GM18909 (cell line): Measurements from ENCODE around the gene LDHD.
"Not testable (repeated sequence)": the region's sequence is repeated elsewhere in the genome, so short reads cannot be mapped to it uniquely, and the experiment has no call there.

Experiments
- ATAC-seq: cut with Tn5 transposase; IDR thresholded peaks from one replicate; pipeline ENCODE4 v1.9.1; 2021; ENCODE audit warnings: mild to moderate bottlenecking; ENCODE audit not compliant: unreplicated experiment, poor library complexity

The LDHD gene

DNA sequence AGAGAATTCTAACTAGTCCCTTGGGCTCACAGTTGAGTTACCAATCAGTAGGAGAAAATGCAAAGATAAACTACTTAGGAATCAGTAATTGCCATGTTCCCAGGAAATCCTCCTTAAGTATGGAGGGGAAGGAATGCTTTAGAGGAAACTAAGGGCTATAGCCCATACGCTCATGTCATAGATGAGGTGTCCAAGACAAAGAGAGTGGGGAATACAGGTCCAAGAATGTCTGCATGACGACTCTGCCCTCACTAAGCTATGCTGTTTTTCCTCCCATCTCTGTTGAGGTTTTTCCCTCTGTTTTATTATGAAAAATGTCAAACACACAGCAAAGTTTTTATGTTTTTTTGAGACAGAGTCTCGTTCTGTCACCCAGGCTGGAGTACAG is 16.0 kb downstream of the LDHD start:
- no peak for ATAC-seq

DNA sequence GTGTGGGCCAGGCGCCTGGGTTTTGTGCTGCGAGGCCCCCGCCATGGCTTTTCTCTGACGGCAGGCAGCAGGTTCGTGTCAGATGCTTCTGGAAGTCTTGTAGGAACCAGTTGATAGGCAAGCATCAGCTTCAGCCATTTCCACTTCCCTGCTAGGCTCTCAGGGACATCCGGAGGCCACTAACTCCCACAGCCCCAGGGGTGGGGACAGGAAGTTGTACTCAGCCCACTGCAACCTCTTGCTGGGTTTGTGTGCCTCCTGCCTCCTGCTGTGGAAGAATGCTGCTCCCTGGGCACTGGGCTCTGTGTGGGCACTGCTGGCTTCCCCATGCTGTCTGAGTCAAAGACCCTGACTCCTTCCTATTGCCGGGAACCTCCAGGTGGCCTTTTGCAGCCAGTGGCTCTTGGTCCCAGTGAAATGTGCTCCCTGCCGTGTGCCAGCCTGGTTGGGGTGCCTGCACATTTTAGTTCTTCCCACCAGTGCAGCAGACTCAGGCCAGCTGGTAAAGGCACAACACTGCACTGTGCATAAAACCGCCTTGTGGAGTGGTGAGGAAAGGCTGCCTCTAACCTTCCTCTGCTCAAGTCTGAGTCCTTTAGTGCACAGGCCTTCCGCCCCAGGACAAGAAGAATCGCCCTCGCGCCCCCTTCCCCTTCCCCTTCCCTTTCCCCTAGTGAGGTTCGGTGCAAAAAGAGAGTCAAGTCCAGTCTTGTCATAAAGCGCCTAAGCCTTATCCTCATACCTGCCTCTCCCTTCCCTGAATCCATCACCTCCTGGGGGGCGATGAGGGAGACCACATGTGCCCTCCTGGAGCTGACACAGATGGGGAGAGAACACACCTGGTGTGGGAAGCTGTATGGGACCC is 16.6 kb downstream of the LDHD start:
- peak; percentile 69 for ATAC-seq

DNA sequence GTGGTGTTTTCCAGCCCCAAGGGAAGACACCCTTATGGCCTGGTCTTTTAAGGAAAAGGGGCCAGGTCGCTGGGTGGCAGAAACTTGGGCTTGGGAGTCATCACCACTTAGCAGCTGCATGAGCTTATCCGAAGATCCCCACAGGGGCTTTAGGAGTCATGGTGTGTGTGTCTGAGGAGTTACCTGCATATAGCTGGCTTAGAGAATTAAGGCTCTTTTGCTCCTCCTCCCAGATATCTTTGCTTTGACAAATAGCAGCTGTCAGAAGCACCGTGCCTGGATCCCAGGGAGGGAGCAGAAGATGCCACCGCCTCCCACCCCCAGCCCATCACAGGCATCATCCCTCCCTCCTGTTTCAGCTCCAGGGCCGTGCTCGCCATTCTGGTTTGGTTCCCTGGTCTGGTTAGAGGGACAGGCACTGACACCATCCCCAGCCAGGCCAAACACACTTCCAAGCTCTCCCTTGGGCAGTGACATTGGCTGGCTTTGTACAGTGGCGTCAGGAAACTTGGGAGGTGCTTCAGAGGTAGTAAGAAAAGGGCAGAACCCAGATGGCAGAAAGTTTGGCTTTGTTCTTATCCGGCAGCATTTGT is 17.4 kb downstream of the LDHD start:
- no peak for ATAC-seq

DNA sequence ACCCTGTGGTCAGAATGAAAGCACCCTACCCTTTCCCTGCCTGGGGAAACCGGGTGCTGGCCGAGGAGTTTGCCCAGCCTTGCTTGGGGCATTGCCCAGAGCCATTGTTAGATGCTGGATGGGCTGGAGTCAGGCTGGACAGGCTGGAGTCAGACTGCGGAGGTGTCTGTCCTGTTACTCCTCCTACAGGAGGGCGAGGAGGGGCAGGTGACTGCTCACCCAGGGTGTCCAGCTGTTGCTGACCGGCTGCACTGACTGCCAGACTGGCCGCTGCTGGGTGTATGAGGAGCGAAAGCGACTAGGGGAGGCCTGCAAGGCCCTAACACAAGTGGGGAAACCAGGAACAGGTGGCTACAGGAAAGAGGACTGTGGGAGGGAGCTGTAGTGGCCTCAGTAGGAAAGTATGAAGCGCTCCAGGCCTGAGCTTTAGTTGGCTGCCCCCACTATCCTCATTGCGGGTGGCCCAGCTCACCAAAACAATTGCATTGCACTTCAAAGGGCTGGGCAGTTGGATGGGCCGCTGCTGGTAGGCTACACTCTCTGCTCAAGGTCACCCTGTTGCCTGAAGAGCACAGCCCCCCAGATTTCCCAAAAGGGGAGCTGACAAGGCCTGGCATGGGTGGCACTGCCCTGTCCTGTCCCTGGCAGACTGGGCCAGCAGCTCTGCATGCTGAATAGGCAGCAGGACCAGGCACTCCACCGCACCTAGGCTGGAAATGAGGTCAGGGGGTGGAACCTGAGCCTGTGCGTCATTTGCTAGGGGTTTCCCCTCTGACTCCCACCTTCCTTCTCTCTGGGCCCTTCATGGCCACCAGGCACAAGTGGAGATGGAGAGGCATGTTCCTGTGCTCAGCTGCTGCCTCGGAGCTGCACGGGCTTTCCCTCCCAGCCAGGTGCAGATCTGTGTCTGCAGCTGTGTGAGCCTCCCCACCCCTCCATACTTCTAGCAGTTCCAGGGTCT is 18.4 kb downstream of the LDHD start:
- no peak for ATAC-seq

DNA sequence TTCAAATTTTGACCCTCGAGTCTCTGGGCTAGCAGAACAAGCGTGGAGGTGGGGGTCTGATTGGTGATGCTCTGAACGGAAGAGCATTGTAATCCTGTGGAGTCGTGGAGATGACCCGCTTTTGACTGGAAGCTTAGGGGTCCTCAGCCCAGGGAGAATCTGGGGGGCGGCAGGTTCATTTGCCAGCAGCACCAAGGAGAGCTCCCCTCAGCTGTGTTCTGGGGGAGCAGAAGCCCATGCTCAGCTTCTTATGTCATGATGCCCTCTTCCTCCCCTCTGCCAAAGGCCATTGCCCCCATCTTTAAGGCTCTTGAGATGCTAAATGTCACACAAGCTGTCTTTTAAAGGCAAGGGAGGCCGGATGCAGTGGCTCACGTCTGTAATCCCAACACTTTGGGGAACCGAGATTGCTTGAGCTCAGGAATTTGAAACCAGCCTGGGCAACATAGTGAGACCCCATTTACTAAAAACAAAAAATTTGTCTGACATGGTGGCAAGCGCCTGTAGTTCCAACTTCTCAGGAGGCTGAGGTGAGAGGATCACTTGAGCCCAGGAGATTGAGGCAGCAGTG is 19.3 kb downstream of the LDHD start:
- no peak for ATAC-seq

DNA sequence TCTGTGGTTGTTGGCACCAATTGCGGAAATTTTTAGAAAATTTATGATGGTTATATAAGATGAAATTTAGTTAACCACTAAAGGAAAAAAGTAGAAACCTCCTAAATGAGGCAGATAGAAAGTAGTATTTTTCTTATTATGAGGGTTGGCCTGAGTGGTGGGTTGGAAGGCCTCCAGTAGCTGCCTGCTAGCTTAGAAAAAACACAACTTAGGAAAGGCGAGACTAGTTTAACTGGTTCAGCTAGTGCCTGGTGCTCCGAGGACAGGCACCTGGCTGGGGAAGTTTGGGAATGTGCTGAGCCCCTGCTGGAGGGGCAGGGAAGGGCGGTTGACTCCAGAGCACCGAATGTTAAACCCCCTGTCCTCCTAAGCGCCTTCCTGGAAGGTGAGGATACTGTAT is 19.9 kb downstream of the LDHD start:
- no peak for ATAC-seq

DNA sequence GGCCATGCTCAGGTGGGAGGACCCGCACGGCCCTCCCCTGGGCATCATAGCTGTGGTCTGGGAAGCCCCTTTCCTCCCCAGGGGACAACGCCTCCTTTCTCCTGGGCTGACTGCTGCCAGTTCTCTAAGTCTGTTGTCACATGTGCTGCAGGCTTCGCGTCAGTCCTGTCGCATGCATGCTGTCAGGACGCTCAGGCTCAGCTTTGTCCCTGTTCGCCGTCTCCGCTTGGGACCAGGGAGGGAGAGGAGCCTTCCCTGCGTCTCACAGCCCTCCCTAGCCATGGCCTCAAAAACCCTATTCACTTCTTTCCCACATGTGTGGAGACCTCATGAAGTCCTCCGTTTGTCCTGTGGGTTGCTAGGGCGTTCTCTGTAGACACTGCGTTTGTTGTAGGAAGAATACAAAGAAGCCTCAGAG is 21.4 kb downstream of the LDHD start:
- ATAC-seq = no peak

DNA sequence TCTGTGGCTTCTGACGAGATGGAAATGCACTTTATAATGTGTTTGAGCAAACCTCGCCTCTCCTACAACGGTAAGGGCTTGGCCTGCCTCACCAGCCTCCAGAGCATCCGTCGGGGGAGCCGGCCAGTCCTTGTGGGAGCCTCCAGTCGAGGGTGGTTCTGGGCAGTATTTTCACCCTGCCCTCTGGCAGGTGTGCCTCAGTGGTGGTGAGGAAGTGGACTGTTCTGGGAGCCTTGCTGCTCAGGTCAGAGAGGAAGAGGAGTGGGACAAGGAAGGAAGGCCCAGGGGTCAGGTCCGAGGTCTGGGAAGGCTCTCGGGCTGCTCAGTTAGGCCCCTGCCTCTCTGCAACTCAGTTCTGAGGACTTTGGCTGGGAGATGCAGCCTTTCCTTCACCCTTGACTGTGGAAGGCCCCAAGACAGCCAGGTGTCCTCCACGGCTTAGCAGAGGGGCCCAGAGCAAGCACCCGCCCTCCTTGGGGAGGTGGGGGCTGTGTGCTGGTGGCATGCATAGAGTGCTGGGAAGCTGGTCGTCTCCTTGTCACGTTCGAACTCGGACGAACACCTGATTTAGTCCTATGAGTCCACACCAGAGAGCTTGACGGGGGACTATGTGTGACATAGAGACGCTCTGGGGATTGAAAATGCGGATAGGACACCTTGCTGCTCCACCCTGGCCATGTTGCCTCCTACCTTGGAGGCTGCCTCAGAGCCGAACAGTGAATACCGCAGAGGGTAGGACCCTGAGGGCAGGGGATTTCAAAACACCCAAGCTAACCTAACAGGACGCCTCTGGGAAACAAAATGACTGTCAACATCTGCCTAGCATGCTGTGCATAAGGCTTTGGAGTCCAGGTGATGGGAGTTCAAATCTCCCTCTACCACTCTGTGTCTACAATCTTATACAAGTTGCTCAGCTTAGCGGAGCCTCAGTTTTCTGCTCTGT is 22.7 kb downstream of the LDHD start:
- ATAC-seq = no peak

DNA sequence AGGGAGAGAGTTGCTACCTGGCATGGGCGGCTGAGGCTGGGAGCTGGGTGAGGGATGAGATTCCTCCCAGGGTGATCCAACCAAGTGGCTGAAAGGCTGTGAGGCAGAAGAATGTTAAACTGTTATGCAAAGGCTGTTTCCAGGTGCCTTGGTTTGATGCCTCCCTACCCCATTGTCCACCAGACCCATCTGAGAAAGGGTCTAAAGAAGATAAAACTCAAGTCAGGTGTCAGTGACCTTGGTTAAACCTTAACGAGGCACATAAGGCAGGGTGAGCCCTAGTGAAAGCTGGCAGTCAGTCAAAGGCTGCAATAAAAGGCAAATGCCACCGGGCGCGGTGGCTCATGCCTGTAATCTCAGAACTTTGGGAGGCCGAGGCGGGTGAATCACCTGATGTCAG is 23.8 kb downstream of the LDHD start:
- ATAC-seq = no peak

DNA sequence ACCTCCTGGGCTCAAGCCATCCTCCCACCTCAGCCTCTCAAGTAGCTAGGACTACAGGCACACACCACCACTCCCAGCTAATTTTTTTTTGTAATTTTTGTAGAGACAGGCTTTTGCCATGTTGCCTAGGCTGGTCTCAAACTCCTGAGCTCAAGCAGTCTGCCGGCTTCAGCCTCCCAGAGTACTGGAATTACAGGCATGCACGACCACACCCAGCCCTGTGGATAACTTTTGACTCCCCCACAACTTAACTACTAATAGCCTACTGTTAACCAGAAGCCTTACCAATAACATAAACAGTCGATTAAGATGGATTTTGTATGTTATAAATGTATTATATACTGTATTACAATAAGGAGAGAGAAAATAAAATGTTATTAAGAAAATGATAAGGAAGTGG is 25.0 kb downstream of the LDHD start:
- not testable (repeated sequence) for ATAC-seq

DNA sequence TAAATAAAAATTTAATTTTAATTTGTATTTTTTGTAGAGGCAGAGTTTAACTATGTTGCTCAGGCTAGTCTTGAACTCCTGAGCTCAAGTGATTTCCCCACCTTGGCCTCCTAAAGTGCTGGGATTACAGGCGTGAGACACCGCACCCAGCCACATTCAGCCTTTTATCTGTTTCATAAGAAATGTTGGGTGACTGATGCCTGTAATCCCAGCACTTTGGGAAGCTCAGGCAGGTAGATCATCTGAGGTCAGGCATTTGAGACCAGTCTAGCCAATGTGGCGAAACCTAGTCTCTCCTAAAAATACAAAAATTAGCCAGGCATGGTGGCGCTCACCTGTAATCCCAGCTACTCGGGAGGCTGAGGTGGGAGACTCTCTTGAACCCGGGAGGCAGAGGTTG is 25.7 kb downstream of the LDHD start:
- ATAC-seq = not testable (repeated sequence)

DNA sequence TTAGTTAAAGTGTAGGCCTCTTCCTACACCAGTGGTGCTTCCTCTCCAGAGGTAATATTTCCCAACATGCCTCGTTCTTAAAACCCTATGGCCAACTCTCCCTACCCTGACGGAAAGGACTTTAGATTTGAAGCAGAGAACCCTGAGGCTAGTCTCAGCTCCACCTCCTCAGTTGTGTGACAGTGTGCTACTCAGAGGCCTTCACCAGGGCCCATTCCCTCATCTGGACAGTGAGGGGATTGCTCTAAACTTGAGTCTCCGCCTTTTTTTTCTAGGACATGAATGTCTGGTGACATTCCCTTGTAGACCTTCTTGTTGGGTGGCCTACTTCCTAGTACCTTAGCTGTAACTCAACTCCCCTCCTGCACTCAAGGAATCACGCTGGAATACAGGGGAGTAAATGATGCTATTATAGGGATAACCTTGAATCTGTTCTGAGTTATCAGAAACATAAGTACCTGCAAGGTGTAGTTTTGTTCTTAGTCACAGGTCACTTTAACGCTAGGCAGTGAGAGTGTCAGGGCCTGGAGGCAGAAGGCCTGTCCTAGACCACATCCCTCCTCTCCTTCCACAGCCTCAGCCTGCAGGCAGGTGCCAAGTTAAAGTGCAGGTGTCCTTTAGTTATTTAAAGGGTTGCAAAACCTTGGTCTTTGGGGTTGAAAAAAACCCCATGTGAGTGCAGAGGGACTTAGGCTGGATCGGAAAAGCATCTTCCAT is 26.9 kb downstream of the LDHD start:
- no peak for ATAC-seq

DNA sequence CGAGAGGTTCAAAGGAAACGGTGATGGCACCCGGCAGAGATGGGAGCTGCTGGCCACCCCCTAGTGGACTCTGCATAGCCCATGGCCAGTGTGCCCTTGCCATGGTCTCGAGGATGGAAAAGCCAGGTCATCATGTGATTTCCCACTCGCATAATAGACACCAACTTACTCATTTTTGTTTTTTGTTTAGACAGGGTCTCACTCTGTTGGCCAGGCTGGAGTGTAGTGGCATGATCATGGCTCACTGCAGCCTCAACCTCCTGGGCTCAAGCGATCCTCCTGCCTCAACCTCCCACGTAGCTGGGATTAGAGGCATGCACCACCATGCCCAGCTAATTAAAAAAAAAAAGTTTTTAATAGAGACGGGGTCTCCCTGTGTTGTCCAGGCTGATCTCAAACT is 27.6 kb downstream of the LDHD start:
- no peak for ATAC-seq

DNA sequence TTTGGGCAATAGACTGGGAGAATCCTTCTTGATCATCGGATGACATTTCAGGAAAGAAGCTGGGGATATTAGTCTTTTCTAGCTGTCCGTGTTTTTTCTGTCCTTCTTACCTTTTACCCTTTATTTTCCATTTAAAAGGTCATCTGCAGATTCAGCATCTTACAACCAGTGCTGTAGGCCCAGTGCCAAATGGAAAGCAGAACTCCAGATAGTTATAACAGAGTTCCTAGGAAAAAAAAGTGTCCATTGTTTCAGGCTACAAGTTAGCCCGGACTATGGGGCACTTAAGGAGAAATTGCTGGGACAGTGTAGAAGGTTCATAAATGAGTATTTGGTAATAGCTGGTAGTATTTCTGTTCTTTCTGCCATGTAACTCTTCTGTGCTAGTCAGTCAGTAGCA is 28.4 kb downstream of the LDHD start:
- no peak for ATAC-seq

DNA sequence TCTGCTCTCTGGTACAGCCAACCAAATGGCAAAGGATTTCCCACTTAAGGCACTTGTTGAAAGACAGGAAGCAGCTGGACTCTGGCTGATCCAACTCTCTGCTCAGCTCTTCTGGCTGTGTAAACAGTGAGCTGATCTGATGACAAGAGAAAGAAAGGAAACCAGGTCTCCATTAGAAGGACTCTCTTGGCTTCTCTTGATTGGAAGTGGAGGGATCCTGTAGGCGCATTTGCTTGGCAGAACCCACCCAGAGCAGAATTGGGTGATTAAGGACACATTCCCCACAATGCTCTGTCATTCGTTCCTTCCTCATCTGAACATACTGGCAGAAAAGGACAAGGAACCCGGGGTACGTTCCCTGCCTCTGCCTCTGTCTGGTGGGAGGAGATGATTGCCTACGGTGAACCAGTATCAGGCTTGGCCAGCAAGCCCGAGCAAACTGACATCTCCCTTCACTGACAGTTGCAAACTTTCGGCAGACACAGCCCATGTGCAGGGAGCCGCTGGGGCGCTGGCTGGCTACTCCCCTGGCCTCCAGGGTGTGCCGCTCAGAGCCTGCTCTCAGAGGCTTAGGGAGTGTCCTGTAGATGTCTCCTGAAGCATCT is 29.1 kb downstream of the LDHD start:
- ATAC-seq = no peak

DNA sequence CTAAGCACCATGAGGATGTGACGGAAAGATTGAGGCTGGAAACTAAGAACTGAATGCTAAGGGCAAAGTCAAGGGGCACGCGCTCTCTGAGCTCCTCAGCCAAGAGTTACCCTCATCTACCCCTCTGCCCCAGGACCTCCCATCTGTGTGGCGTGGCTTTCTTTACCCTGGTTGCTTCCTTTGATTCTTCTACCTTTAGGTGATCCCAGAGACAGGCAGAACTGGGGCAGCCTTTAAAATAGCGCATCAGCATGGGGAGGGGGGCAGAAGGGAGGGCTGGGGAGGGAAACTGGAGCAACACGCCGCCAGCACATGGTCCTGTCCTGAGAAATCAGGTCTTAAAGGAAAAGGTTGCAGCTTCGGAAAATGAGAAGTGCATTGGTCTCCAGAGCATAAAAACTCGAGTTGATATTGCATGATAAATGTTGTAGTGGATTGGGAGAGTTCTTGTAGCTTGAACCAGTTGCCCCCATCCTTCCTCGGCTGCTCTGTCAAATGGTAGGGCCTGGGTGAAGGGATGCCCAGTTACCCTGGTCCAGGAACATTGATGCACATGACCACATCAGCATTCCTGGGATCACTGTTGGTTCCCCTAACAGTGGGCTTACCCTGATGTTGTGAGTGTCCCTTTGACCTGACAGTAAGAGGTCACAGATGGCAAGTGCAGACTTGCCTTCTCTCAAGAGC is 29.7 kb downstream of the LDHD start:
- no peak for ATAC-seq

DNA sequence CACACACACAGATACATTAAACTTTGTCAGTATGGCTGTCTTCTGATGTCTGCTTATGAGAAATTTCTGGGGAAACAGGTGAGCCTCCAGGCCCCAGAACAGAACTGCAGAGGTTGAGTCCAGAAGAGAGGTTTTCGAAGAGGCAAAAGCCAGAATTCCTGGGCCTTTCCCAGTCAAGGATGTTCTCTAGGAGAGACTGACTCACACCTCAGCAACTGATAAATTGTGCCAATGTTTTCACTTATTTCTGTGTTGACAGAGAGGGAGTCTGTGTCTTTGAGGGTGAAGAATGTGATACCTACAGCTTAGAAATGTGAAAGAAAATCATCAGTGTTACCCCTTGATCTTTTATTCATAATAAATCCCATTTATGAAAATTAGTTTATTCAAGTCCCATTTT is 30.3 kb downstream of the LDHD start:
- no peak for ATAC-seq

DNA sequence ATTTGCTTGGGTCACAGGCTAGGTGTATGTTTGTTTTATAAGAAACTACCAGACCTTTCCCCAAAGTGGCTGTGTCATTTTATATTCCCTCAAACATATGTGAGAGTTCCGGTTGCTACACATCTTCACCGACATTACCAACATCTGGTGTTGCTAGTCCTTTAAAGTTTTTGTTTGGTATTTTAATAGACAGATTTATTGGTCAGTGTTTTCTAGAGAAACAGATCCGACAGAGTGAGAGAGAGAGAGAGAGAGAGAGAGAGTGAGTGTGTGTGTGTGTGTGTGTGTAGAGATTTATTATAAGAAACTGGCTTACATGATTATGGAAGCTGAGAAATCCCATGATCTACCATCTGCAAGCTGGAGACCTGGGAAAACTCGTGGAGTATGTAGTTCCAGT is 31.0 kb downstream of the LDHD start:
- no peak for ATAC-seq
